ENCODE results near the gene PLBD1.

PLBD1 gene

DNA sequence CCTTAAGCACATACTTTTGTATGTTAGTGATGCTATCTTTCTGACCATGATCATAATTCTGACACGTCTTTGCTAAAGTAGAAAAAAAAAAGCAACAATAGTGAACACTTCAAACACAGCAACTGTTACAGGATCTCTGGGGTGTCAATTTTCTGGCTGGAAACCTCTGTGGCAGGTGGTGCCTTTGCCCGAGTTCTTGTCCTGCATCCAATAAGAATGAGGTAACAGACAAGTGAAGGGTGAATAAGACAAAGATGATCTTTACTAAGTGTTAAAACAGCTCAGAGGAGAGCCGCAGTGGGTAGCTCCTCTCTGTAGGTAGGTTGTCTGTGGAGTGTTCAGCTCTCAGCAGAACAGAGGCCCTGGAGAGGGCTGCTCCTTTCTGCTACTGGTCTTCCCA is 20.9 kb upstream of the PLBD1 start:
- in situ Hi-C loops (cut with MboI; ENCODE audit: low pct_unique_long_range_greater_than_20kb, low sequenced_read_pairs, unreplicated experiment): no loop called here
- DNase-seq (ENCODE audit: low spot score): no peak
- no peak for TF ChIP-seq CTCF (IDR thresholded peaks at IDR 0.05; ENCODE audit: extremely low read depth, insufficient read depth, missing control alignments)

GRCh38 chr12:14578646-14579045 is 11.0 kb upstream of the PLBD1 start:
- no peak for DNase-seq (ENCODE audit: low spot score)
- in situ Hi-C loops (cut with MboI; ENCODE audit: low pct_unique_long_range_greater_than_20kb, low sequenced_read_pairs, unreplicated experiment): no loop called here
- TF ChIP-seq CTCF (IDR thresholded peaks at IDR 0.05; ENCODE audit: extremely low read depth, insufficient read depth, missing control alignments): no peak

DNA sequence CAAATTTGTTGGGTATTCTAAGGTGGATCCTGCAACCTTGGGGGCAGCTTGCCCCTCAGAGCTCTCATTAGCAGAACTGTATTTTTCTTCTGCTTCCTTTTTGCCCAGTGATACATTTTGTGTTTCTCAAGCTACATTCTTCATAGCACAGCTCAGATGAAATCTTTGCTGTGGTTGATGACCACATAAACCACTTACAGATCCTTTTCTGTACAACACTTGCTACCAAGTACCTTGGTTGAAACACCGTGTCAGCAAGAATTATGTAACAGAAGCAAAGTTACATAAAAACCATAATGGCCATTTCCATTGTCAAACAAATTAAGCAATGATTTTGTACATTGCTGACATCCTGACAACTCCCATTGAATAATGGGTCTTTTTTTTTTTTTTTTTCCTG is 9.7 kb upstream of the PLBD1 start:
- no peak for DNase-seq (ENCODE audit: low spot score)
- in situ Hi-C loops (cut with MboI; ENCODE audit: low pct_unique_long_range_greater_than_20kb, low sequenced_read_pairs, unreplicated experiment): no loop called here
- no peak for TF ChIP-seq CTCF (IDR thresholded peaks at IDR 0.05; ENCODE audit: extremely low read depth, insufficient read depth, missing control alignments)

DNA sequence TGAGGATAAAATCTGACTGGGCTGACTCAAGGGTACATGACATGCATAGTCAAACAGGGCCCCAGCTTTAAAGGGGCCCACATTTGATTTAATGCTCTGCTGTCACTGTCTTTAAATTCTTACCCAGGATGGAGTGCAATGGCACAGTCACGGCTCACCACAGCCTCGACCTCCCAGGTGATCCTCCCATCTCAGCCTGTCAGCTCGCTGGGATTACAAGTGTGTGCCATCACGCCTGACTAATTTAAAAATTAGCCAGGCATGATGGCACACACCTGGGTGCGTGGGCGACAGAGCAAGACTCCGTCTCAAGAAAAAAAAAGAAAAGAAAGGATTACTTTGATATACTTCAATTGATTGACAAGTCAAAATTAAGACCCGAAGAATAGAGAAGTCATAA is 9.2 kb upstream of the PLBD1 start:
- TF ChIP-seq CTCF (IDR thresholded peaks at IDR 0.05; ENCODE audit: extremely low read depth, insufficient read depth, missing control alignments): no peak
- in situ Hi-C loops (cut with MboI; ENCODE audit: low pct_unique_long_range_greater_than_20kb, low sequenced_read_pairs, unreplicated experiment): no loop called here
- DNase-seq (ENCODE audit: low spot score): no peak

DNA sequence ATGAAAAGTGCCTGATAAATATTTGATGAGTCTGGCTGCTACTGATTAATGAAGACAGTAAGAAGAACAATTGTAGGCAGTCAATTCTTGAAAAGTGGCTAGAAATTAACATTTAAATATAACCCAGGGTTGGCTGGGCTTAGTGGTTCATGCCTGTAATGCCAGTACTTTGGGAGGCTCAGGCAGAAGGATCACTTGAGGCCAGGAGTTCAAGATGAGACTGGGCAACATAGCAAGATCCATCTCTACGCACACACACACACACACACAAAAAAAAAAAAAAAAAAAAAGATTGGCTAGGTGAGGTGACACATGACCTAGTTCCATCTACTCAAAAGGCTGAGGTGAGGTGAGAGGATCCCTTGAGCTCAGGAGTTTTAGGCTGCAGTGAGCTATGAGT is 7.9 kb upstream of the PLBD1 start:
- DNase-seq (ENCODE audit: low spot score): no peak
- TF ChIP-seq CTCF (IDR thresholded peaks at IDR 0.05; ENCODE audit: extremely low read depth, insufficient read depth, missing control alignments): no peak
- in situ Hi-C loops (cut with MboI; ENCODE audit: low pct_unique_long_range_greater_than_20kb, low sequenced_read_pairs, unreplicated experiment): no loop called here

DNA sequence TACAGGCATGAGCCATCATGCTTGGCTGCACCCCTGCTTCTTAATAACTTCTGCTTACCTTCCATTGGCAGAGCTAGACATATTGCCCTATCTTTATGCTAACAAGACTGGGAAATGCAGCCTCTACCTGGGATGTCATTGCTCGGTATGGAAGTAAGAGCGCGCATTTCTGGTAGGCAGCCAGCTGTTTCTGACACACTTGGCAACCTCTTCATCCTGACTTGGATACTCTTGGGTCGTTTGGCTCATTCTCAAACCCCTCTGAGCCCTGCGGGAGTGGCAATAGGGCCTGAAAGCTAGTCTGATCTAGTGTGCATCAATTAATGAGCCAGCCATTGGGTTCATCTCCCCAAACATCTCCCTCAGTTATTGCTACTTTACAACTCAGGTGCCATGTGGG is 5.4 kb upstream of the PLBD1 start:
- in situ Hi-C loops (cut with MboI; ENCODE audit: low pct_unique_long_range_greater_than_20kb, low sequenced_read_pairs, unreplicated experiment): no loop called here
- no peak for DNase-seq (ENCODE audit: low spot score)
- no peak for TF ChIP-seq CTCF (IDR thresholded peaks at IDR 0.05; ENCODE audit: extremely low read depth, insufficient read depth, missing control alignments)

- in situ Hi-C loops (cut with MboI; ENCODE audit: low pct_unique_long_range_greater_than_20kb, low sequenced_read_pairs, unreplicated experiment): no loop called here
- no peak for DNase-seq (ENCODE audit: low spot score)
- peak; percentile 33 for TF ChIP-seq CTCF (IDR thresholded peaks at IDR 0.05; ENCODE audit: extremely low read depth, insufficient read depth, missing control alignments)
Observed at GRCh38 chr12:14572401-14572800, 4.7 kb upstream of the PLBD1 start.

All from GM13977 (cell line).